Eye (tissue), 1 donor: ENCODE measurements around the gene SAMD8.

Source experiments
- DNase-seq: peaks from one replicate; pipeline ENCODE4 v3.0.0-alpha.2; 2015

SAMD8 gene

GRCh38 chr10:75111365-75111906 lies at the start of gene SAMD8:
SAMD8 (plus strand) TSS chr10:75111656; CDS start chr10:75150529, 38,873 bp downstream.
- DNase-seq, result peak; percentile 97

DNA sequence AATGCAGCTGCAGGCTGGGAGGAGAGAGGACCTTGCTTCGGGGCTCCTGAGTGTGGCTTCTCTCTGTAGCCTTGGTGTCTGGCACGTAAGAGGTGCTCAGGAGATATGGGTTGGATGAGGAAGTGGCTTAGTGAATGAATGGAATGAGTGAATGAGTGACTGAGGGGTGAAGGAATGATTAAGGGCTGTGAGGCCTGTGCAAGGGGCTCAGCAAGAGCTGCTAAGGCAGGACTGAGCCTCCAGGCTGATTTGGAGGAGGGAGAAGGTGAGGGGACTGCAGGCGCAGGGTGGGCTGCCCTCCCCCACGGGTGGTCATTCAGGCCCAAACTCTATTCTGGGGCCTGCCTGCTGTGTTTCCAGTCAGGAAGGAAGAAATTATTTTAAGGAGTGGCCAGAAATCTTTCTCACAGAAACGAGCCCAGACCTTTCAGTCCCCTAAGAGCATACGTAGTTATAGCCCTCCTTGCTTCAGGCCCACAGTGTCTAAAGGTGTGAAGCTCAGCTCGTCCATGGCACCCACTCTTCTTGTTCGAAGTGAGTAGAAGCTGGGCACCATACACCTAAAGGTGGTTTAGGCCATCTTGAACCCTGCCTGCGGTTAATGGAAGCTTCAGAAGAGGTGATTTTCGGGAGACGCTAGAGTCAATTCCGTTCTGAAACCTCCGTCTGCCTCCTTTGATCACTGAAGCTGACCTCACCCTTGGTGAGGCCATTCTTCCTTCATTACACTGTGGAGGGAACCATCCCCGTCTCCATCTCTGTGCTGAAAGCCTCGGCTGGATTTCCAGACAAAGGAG lies 49.5 kb upstream of the SAMD8 start:
- DNase-seq, result no peak

DNA sequence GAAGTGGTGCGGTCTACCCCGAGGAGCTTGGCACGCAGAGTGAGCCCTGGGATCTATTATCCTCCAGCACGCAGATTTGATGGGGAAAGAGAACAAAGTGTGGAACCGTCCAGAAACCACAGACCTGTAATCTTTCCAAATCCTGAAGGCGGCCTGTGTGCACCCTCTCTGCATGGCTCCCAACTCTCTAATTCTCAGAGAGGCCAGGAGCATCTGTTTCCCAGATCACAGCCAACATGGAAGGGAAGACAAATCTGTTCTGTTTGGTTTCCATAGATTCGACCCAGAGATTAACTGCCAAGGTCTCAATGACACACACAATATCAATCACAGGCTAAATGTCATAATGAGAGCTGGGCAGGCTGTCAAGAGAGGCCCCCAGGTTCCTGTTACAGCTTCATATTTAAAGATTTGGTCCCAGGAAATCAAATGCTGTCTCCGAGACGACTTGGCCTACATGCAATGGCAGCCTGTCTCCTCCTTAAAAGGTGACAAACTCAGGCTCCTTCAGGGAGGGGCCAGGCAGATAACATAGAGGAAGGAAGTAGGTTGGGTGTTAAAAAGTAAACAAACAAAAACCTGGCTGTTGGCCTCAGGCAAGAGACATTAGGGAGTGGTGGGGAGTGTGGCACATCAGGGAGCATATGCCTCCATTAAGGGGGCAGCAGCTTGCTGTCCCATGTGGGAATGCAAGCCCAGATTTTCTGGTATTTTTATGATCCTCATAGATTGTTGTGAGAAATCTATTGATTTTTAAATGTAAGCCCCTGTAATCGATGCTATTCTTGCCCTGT lies 48.8 kb upstream of the SAMD8 start:
- DNase-seq, result peak; percentile 77

GRCh38 chr10:75063461-75064230 lies 47.8 kb upstream of the SAMD8 start:
- no peak for DNase-seq

DNA sequence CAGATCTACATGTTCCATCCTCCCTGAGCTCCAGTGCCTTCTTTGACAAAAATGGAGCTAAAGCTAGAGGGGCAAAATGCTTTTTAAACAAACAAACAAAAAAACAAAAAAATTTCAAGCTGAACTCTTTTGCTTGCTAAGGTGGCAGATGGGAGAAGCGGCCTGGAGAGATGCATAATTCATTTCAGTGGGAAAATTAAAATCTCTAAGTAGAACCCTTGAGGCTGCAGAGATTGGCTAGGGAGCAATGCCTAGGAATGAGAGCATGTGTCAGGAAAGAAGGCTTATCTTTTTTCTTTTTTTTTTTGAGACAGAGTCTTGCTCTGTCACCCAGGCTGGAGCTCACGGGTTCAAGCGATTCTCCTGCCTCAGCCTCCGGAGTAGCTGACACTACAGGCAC lies 46.4 kb upstream of the SAMD8 start:
- DNase-seq, result no peak

DNA sequence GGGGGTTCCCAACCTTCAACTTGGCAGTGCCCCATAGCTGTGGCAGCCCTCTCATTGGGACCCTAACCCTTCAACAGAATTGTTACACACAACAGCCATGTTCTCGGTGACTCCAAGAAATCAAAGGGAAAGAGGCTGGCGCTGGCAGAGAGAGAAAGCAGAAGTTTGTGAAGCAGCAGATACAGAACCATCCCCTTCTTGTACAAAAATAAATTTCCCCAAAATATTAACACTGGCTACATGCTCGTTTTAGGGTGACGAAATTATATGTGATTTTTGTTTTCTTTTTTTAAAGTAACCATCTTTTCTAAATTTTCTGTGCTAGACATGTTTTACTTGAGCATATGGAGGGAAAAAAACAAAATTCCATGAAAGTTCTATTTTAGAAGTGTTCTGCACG lies 45.2 kb upstream of the SAMD8 start:
- no peak for DNase-seq

DNA sequence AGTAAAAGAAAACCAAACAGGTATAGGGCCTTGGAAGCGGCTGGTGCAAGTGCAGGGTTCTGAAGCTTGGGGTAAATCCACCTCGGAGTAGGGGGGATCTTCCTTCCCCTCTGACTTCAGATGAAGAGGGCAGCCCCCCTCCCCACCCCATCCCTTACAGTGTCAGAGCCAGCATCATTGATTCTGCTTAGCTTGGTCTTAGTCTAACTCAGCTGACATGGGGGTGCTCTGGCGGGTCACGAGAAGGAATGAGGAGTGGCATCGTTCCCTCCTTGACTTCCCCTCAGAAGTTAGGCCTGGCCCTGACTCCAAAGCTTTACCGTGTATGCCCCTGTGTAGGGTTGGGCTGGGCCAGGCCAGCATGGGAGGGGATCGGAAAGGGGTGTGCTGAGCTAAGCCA lies 44.2 kb upstream of the SAMD8 start:
- DNase-seq, result no peak

GRCh38 chr10:75068523-75068922 lies 42.9 kb upstream of the SAMD8 start:
- peak; percentile 36 for DNase-seq

DNA sequence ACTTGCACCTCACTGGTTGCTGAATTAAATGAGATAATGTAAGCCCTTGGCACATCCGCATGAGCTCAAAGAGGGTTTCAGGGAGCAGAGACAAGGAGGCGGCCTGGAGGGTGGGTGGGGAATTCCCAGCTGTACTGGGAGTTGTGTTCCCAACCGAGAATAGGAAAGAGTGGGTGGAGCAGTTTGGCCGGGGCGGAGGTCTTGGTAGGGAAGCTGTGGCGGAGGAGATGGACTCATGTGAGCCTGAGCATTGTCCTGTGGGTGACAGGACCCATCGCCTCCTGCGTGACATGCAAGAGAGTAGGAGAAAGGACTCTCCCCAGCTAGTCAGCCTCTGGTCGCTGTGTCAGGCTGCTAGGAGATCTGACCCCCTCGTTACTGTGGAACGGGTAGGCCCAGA lies 41.0 kb upstream of the SAMD8 start:
- no peak for DNase-seq

GRCh38 chr10:75070961-75071428 lies 40.5 kb upstream of the SAMD8 start:
- DNase-seq, result peak; percentile 54

DNA sequence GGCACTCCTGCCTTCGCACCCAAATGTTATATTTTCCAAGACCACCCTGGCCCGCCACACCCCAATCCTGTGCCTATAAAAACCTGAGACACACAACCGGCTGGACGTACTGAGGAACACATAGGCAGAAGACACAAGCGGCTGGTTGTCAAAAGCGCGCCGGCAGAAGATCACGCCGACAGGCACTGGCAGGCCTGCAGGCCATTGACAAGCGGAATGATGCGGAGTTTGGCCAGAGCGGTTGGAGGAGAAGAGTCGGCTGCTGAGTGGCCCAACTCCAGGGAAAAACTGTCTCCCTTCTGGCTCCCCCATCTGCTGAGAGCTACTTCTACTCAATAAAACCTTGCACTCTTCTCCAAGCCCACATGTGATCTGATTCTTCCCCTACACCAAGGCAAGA lies 39.7 kb upstream of the SAMD8 start:
- DNase-seq, result no peak

GRCh38 chr10:75072727-75073126 lies 38.7 kb upstream of the SAMD8 start:
- DNase-seq, result no peak

DNA sequence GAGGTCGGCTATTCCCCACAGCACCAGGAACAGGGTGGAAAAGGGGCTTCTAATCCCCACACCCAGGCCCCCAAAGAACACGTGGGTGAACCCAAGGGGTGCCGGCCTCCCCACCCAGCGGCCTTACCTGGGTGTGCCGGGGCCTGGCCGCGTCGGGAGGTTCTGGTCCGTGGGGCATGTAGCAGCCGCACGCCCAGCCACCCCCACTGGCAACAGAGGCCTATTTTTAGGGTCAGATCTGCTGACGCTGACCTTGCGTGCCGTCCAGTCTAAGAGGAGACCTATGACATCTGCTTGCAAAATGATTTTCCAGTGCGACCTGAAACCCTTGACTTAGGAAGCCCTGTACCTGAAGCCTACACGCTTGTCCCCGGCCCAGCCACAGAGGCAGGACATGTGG lies 38.0 kb upstream of the SAMD8 start:
- no peak for DNase-seq

GRCh38 chr10:75074711-75075445 lies 36.6 kb upstream of the SAMD8 start:
- no peak for DNase-seq

DNA sequence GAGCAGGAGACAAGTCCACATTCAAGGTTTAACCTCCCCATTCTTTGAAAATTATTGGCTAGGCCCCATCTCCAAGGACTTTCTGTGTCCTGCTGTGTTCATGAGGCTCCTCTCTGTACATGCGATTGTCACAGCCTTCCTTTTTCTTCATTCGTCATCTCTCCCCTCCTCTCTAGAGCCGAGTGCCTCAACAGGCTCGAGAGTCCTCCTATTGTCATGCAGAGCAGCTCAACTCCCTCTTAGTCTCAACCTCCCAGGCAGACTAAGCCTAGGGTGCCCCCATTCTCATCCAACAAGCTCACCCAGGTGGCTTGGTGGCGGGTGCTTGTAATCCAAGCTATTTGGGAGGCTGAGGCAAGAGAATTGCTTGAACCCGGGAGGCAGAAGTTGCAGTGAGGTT lies 35.1 kb upstream of the SAMD8 start:
- DNase-seq, result no peak

GRCh38 chr10:75079436-75080083 lies 31.9 kb upstream of the SAMD8 start:
- peak; percentile 63 for DNase-seq

GRCh38 chr10:75080554-75080953 lies 30.9 kb upstream of the SAMD8 start:
- no peak for DNase-seq

GRCh38 chr10:75081379-75081778 lies 30.1 kb upstream of the SAMD8 start:
- DNase-seq, result no peak

DNA sequence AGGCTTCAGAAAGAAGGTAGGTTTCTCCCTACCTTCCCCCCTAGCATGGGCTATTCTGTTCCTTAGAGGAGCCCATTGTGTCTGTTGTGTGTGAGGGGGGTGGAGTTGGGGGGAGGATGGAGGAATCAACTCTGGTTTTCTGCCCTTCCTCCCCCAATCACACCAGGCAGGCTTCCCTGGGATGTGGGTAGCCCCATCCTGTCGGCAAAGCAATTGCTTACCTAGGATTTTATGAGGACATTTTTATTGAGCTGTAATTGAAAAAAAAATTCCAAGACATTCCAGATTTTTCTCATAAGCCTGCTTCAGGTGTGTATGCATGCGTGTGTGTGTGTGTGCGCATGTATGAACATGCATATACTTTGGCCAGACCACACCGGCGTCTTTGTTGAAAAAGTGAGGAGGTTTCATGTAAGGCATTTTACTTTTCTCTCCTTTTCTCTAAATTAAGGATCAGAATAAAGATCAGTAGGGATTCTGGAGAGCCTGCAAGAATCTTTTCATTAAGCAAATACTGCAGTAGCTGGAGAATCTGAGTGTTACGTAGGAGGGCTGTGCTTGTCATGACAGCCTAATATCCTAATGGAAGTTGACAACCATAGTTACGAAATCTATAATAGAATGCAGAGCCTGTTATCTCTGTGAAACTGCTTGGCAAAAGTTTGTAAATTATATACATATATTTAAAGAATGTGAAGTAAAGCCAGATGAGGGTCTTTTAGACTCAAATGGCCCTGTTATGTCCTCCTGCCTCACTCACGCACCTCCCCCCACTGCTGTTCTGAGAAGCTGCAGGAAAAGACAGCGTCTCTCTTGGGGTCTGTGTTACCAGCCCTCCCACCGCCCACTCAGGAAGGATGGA lies 27.3 kb upstream of the SAMD8 start:
- peak; percentile 82 for DNase-seq

DNA sequence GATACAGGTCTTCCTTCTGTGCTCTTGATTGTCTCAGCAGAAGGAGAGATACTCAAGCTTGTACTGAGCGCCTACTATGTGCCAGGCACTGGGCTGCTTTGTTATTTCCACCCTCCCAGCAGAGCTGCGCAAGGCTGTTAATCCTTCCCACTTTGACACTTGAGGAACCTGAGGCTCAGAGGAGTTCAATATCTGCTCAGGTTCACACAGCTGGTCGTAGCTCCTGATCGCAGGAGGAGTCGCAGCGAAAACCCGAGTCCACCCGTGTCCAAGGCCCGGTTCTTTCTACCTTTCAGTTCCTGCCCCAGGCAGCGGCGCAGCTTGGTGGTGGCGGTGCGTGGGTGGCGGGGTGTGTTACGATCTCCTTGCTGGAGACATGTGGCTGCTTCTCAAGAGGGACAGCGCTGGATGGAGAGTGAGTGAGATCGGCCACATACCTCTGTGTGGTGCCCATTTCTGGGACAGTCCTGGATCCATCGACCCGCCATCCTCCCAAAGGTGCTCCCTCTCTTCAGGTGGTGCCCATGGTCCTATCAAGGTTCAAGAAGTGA lies 26.5 kb upstream of the SAMD8 start:
- DNase-seq, result no peak
